Smooth muscle cell (in vitro differentiated cells): ENCODE results near the gene CACNA1A. TPM values are rescaled to one million over a fixed set of nuclear protein-coding genes. Genes with fewer than 3 reads are reported as not detected.
A peak's percentile ranks its signal among the peaks of the same experiment; 100 is the strongest.

Experiments used
- DNase-seq: peaks from one replicate; lab custom pipeline; 2025; ENCODE audit not compliant: unreplicated experiment; lab: John Stamatoyannopoulos, UW
- H2AFZ ChIP-seq: fragments of 200-600 bp; sonication (generic); 2 replicates; pipeline ENCODE4 v1.6.0; 2016; ENCODE audit warnings: antibody characterized with exemption, low read depth, mild to moderate bottlenecking
- H3F3A ChIP-seq: fragments of 200-600 bp; sonication (generic); 2 replicates; pipeline ENCODE4 v1.6.0; 2017; ENCODE audit warnings: antibody characterized with exemption, low read depth
- H3K27ac ChIP-seq: fragments of 200-600 bp; sonication (generic); 2 replicates; pipeline ENCODE4 v1.5.1; 2016; ENCODE audit warnings: low read depth, mild to moderate bottlenecking
- H3K27me3 ChIP-seq: fragments of 200-600 bp; sonication (generic); 2 replicates; pipeline ENCODE4 v1.6.1; 2016; ENCODE audit warnings: low read depth, mild to moderate bottlenecking
- H3K36me3 ChIP-seq: fragments of 200-600 bp; sonication (generic); 2 replicates; pipeline ENCODE4 v1.5.1; 2016; ENCODE audit warnings: low read depth
- H3K4me1 ChIP-seq: fragments of 200-600 bp; sonication (generic); 2 replicates; pipeline ENCODE4 v1.5.1; 2016; ENCODE audit warnings: low read depth
- H3K4me2 ChIP-seq: fragments of 200-600 bp; sonication (generic); 2 replicates; pipeline ENCODE4 v1.6.0; 2016; ENCODE audit warnings: mild to moderate bottlenecking
- H3K4me3 ChIP-seq: fragments of 200-600 bp; sonication (generic); 2 replicates; pipeline ENCODE4 v1.5.1; 2016; ENCODE audit warnings: mild to moderate bottlenecking
- H3K79me2 ChIP-seq: fragments of 200-600 bp; sonication (generic); 2 replicates; pipeline ENCODE4 v1.6.0; 2016; ENCODE audit warnings: low read depth, mild to moderate bottlenecking
- H3K9ac ChIP-seq: fragments of 200-600 bp; sonication (generic); 2 replicates; pipeline ENCODE4 v1.6.0; 2016; ENCODE audit warnings: low read depth
- H3K9me3 ChIP-seq: fragments of 200-600 bp; sonication (generic); replicated peaks from 2 replicates; pipeline ENCODE4 v1.5.1; 2016; ENCODE audit warnings: low read depth
- H4K20me1 ChIP-seq: fragments of 200-600 bp; sonication (generic); 2 replicates; pipeline ENCODE4 v1.6.0; 2016; ENCODE audit warnings: low read depth
- WGBS: methylation state at CpG from one replicate; pipeline ENCODE4 v1.1.7; 2016; ENCODE audit warnings: low lambda C conversion rate; 5-methylcytosine and 5-hydroxymethylcytosine counted together
- polyA plus RNA-seq: library from polyadenylated mRNA; unstranded; fragments of >200 nt; fragmentation: Nextera tagmentation; extraction: Ambion mirVana; gene quantifications from 2 replicates; pipeline ENCODE4 v1.2.1, GENCODE V29; 2016
- total RNA-seq: library from RNA; depleted of rRNA; stranded (reverse); fragments of >200 nt; gene quantifications from 2 replicates; pipeline ENCODE4 v1.2.3, GENCODE V29; 2014
- TF ChIP-seq, protein P1 (sequence below): fragments of 200-600 bp; sonication (generic); IDR thresholded peaks from 2 replicates; pipeline ENCODE4 v1.5.1; 2017; ENCODE audit warnings: borderline replicate concordance, mild to moderate bottlenecking, antibody characterized with exemption; ENCODE audit not compliant: insufficient read depth, poor library complexity, severe bottlenecking

CACNA1A gene
- total and polyA plus RNA-seq, 2 experiments from 2014 or later, result 1.3 to 3.0 TPM

DNA sequence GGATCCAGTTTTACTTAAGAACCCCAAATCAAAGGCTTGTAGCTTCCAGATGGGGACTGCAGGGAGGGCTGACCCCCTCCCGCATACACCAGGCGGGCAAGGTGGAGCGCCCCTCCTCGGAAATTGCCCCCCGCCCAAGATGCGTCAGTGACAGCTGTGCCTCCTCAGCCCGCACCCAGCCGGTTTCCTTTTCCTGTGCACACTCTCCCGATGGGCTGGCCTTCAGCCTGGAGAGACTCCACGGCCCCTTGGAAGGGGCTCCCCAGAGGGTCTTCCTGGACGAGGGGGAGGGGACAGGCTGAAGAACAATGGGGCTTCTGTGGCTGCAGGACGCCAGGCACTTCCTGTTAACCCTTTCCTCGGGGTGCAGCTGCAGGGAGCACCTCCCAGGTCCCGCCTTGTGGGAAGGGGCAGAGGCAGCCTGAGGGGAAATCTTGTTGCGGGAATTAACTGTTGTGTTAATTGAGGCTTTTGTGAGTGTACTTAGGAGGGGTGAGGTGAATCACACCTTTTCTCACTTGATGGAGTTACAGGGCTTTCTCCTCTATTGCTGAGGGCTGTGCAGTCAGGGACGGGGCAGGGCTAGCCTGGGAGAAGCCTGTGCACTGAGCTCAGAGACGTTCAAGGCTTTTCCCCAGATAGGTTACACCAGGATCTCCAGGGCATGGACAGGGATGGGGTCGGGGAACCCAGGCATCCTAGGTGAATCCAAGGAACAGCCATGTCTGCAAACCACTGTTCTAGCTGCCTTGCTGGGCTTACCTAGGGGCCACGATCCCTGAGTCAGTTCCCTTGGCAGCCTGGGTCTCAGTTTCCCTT lies 341.7 kb downstream of the CACNA1A start:
- Histone ChIP-seq H3K36me3 (no peaks in the 10 kb centered on the region), H3K9ac (peak overlapping the region; percentile 63), H2AFZ (peak overlapping the region; percentile 64), H4K20me1 (no peaks in the 10 kb centered on the region), H3K4me3 (peak overlapping the region; percentile 41), H3K4me1 (peaks cover 45% of the 10 kb centered on the region), H3F3A (peaks cover 52% of the 10 kb centered on the region), H3K9me3 (no peaks in the 10 kb centered on the region), H3K27ac (peak overlapping the region; percentile 90), H3K27me3 (no peaks in the 10 kb centered on the region), H3K79me2 (no peaks in the 10 kb centered on the region), H3K4me2 (peak overlapping the region; percentile 83)
- TF ChIP-seq, protein P1, sequence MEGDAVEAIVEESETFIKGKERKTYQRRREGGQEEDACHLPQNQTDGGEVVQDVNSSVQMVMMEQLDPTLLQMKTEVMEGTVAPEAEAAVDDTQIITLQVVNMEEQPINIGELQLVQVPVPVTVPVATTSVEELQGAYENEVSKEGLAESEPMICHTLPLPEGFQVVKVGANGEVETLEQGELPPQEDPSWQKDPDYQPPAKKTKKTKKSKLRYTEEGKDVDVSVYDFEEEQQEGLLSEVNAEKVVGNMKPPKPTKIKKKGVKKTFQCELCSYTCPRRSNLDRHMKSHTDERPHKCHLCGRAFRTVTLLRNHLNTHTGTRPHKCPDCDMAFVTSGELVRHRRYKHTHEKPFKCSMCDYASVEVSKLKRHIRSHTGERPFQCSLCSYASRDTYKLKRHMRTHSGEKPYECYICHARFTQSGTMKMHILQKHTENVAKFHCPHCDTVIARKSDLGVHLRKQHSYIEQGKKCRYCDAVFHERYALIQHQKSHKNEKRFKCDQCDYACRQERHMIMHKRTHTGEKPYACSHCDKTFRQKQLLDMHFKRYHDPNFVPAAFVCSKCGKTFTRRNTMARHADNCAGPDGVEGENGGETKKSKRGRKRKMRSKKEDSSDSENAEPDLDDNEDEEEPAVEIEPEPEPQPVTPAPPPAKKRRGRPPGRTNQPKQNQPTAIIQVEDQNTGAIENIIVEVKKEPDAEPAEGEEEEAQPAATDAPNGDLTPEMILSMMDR, result no peak
- DNase-seq, result peak; percentile 56
- 3% methylated on average over 18 of the region's 19 CpGs for WGBS

DNA sequence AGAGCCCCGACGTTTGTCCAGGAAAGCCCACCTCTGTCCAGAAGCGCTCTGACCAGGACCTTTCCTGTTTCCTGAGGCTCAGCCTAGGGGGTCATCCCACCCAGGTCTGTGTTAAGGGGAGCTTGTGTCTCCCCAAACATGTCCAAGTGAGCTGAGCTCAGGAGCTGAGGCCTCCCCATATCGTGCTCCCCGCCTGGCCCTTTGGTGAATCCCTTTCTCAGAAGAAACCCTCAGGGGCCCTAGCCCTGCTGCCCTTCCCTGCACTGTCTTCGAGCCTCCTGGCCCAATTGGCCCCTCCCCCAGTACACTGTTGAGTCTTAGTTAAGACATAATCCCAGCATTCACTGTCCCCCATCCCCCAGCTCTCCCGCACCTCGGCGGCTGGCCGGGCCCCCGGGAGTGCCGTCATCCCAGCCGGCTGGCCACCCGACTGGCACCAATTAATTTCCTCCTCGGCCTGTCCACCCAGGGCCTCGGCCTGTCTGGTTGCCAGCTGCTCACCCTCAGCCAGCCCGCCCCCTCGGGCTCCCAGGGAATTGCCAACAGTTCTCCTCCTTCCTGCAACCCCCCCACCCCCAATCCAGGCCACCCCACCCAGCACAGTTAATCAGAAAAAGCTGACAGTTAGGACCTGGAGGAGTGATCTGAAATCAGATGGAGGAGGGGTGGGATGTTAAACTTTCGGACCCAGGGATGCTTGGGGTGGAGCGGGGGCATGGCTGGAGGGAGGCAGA lies 342.5 kb downstream of the CACNA1A start:
- TF ChIP-seq, protein P1, result no peak
- peaks cover 50% of the 10 kb centered on the region for H3F3A ChIP-seq
- no peaks in the 10 kb centered on the region for H3K36me3 ChIP-seq
- peak; percentile 66 for DNase-seq
- peak overlapping the region; percentile 41 for H3K4me3 ChIP-seq
- no peaks in the 10 kb centered on the region for H3K27me3 ChIP-seq
- H3K4me2 ChIP-seq, result peak overlapping the region; percentile 83
- no peaks in the 10 kb centered on the region for H4K20me1 ChIP-seq
- peak overlapping the region; percentile 63 for H3K9ac ChIP-seq
- 3% methylated on average over 17 of the region's 20 CpGs for WGBS
- H3K4me1 ChIP-seq, result peaks cover 45% of the 10 kb centered on the region
- H3K9me3 ChIP-seq, result no peaks in the 10 kb centered on the region
- H3K27ac ChIP-seq, result peak overlapping the region; percentile 90
- peak overlapping the region; percentile 64 for H2AFZ ChIP-seq
- no peaks in the 10 kb centered on the region for H3K79me2 ChIP-seq

DNA sequence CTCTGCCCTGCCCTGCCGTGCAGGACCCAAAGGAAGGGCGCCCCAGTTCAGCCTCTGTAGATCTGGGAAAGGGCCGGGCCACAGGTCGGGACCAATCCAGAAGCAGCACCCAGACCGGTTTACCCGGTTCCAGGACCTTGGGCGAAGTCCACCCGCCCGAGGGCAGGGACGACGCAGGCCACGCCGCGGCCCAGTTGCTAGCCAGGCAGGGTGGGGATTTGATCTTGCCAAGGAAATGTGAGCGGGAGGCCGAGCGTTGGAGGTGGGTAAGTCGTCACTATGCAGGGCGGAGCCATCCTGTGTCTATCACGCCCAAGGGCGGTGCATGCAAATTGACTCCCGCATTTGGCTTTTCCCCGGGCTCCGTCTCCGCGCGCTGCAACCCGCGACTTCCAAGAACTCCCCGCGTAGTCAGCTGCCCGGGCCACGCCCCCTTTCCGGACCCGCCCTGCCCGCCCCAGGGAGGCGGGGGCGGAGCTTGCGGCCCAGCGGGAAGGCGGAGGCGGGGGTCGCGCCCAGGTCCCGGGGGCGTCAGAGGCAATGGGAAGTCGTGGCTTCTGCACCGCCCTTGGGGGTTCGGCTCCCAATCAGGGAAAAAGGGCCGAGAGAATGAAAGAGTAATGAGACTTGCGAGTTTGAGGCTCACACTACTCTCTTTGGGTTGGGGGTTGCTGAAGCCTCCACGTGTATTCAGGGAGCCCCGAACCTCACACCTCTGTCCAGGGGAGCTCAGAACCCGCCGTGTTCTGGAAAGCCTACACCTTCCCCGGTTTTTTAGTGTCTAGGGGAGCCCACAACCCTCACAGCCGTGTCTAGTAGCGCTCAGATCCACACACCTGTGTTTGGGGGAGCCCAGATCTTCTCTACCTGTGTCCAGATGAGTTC lies 343.3 kb downstream of the CACNA1A start:
- Histone ChIP-seq H3K36me3 (no peaks in the 10 kb centered on the region), H3K4me3 (peak overlapping the region; percentile 41)
- WGBS, result 2% methylated on average over 33 of the region's 58 CpGs

More for the DNA sequence above, 343.3 kb downstream of the CACNA1A start:
- Histone ChIP-seq H3K4me2 (peak overlapping the region; percentile 83), H2AFZ (peak overlapping the region; percentile 56), H3K9me3 (no peaks in the 10 kb centered on the region), H4K20me1 (no peaks in the 10 kb centered on the region), H3F3A (peaks cover 42% of the 10 kb centered on the region), H3K27me3 (no peaks in the 10 kb centered on the region), H3K4me1 (peaks cover 43% of the 10 kb centered on the region), H3K79me2 (no peaks in the 10 kb centered on the region), H3K27ac (peak overlapping the region; percentile 90), H3K9ac (peak overlapping the region; percentile 50)
- TF ChIP-seq, protein P1, result no peak
- DNase-seq, result peak; percentile 78
